Measurements from ENCODE around the gene PREX1. TPM values are rescaled to one million over a fixed set of nuclear protein-coding genes. Genes with fewer than 3 reads are reported as not detected.
"Not testable (repeated sequence)": the region's sequence is repeated elsewhere in the genome, so short reads cannot be mapped to it uniquely, and the experiment has no call there.

PREX1 gene
- total and polyA plus RNA-seq, 12 donors, result 10.1 to 85.1 (median 42.9) TPM

DNA sequence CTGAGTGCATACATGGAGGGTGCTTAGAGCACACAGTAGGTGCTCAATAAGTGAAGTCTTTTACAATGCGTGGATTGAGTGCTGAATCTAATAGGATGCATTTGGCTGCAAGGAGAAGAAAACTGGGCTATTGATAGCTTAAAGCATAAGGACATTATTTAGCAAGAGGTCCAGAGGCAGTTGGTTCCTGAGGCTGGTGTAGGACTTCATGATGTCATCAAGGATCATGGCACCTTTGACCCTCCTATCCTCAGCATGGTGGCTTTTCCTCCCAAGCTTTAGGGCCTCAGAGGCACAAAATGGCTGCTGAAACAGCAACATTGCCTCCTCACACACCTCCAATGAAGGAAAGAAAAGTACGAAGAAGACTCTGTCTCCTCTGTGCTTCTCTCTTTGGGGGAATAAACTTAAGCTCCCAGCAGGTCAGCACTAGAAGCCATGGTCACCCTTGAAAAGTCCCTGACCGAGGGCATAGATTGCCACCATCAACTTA, 3.1 kb upstream of the PREX1 start:
- peak overlapping the region in 2 of 5 donors; percentile 65 to 81 for H3K27ac ChIP-seq
- H3K4me1 ChIP-seq (replicated peaks in 1 of 2), result peaks cover 14 to 33% of the 10 kb centered on the region in 2 donors
- TF ChIP-seq POLR2A (IDR thresholded peaks at IDR 0.05) (no peak), CTCF (IDR thresholded peaks at IDR 0.05) (no peak)
- intact Hi-C loops (cut with DNase I), result no loop called here
- no peaks in the 10 kb centered on the region for H3K9me3 ChIP-seq (replicated peaks in 1 of 3)
- no peaks in the 10 kb centered on the region for H3K27me3 ChIP-seq
- no peak for DNase-seq
- no peaks in the 10 kb centered on the region for H3K36me3 ChIP-seq (replicated peaks in 1 of 2)
- H3K4me3 ChIP-seq, result no peak overlapping the region
- WGBS, 4 donors, result 91 to 100% (median 97%) methylated on average over 3 of the region's 3 CpGs

DNA sequence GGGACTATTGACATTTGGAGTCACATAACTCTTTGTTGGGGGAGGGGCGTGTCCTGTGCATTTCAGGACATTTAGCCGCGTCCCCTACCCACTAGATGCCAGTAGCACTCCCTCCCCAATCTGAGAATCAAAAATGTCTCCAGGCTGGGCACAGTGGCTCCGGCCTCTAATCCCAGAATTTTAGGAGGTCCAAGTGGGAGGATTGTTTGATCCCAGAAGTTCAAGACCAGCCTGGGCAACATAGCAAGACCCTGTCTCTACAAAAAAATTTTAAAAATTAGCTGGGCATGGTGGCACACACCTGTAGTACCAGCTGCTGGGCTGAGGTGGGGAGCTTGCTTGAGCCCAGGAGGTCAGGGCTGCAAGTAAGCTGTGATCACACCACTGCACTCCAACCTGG, 2.1 kb upstream of the PREX1 start:
- H3K36me3 ChIP-seq (replicated peaks in 1 of 2), result no peaks in the 10 kb centered on the region
- H3K4me1 ChIP-seq (replicated peaks in 1 of 2), result peaks cover 14 to 40% of the 10 kb centered on the region in 2 donors
- H3K27ac ChIP-seq, result no peak overlapping the region
- H3K27me3 ChIP-seq, result no peaks in the 10 kb centered on the region
- DNase-seq, result no peak
- intact Hi-C loops (cut with DNase I), result loop anchor here in 1 of 2 donors (5.0 kb wide), 1 partner anchor 163 kb away; no protein-coding TSS in a partner anchor
- TF ChIP-seq POLR2A (IDR thresholded peaks at IDR 0.05) (no peak), CTCF (IDR thresholded peaks at IDR 0.05) (no peak)
- H3K4me3 ChIP-seq, result no peak overlapping the region
- whole genome bisulfite sequencing, 4 donors, result 75 to 97% (median 77%) methylated on average over 4 of the region's 4 CpGs
- no peaks in the 10 kb centered on the region for H3K9me3 ChIP-seq (replicated peaks in 1 of 3)

- no peaks in the 10 kb centered on the region for H3K36me3 ChIP-seq (replicated peaks in 1 of 2)
- no peaks in the 10 kb centered on the region for H3K9me3 ChIP-seq (replicated peaks in 1 of 3)
- H3K4me1 ChIP-seq (replicated peaks in 1 of 2), result peaks cover 23 to 50% of the 10 kb centered on the region in 2 donors
- DNase-seq, result no peak
- 75 to 86% (median 82%) methylated on average over 11 of the region's 11 CpGs for WGBS, 4 donors
- H3K27ac ChIP-seq, result peak overlapping the region in 3 of 5 donors; percentile 72 to 89 (median 80)
- no peaks in the 10 kb centered on the region for H3K27me3 ChIP-seq
- peak overlapping the region in 2 of 4 donors; percentile 20 to 73 for H3K4me3 ChIP-seq
- no peak for TF ChIP-seq POLR2A (IDR thresholded peaks at IDR 0.05)
- TF ChIP-seq CTCF (IDR thresholded peaks at IDR 0.05), result no peak
- intact Hi-C loops (cut with DNase I), result loop anchor here in 1 of 2 donors (5.0 kb wide), 1 partner anchor 162 kb away; no protein-coding TSS in a partner anchor
Measured at GRCh38 chr20:48828734-48829460, 1.1 kb upstream of the PREX1 start.

GRCh38 chr20:48826883-48827771, 672 bp downstream of the PREX1 start:
- DNase-seq, result peak in 3 of 7 donors; percentile 33 to 43 (median 39)
- intact Hi-C loops (cut with DNase I), result loop anchor here in 1 of 2 donors (5.0 kb wide), 1 partner anchor 160 kb away; no protein-coding TSS in a partner anchor
- Histone ChIP-seq H3K9me3 (replicated peaks in 1 of 3) (no peaks in the 10 kb centered on the region), H3K4me3 (peak overlapping the region in 3 of 4 donors; percentile 9 to 73 (median 72)), H3K27ac (peak overlapping the region in 3 of 5 donors; percentile 31 to 89 (median 49)), H3K4me1 (replicated peaks in 1 of 2) (peaks cover 23 to 53% of the 10 kb centered on the region in 2 donors), H3K27me3 (no peaks in the 10 kb centered on the region), H3K36me3 (replicated peaks in 1 of 2) (no peaks in the 10 kb centered on the region)
- TF ChIP-seq CTCF (IDR thresholded peaks at IDR 0.05) (no peak), POLR2A (IDR thresholded peaks at IDR 0.05) (no peak)
- 5 to 17% (median 9%) methylated on average over 22 to 72 of the region's 72 CpGs for WGBS, 4 donors

- H3K9me3 ChIP-seq (replicated peaks in 1 of 3); H3K36me3 ChIP-seq (replicated peaks in 1 of 2); DNase-seq; H3K27me3 ChIP-seq: not testable (repeated sequence)
- intact Hi-C loops (cut with DNase I), result loop anchor here in 1 of 2 donors (5.0 kb wide), 1 partner anchor 159 kb away; no protein-coding TSS in a partner anchor
- peak overlapping the region in 3 of 5 donors; percentile 26 to 89 (median 31) for H3K27ac ChIP-seq
- H3K4me1 ChIP-seq (replicated peaks in 1 of 2), result peaks cover 18 to 48% of the 10 kb centered on the region in 2 donors
- peak overlapping the region in 2 of 4 donors; percentile 72 to 73 for H3K4me3 ChIP-seq
- WGBS, 4 donors, result 57 to 75% (median 68%) methylated on average over 16 to 17 of the region's 17 CpGs
Measured at GRCh38 chr20:48826480-48826879, 1.3 kb downstream of the PREX1 start.

Data from adrenal gland (tissue), 12 donors.